HCT116 (cell line): Measurements from ENCODE around the gene CAB39L. TPM values are rescaled to one million over a fixed set of nuclear protein-coding genes. Genes with fewer than 3 reads are reported as not detected.

ENCODE experiments used
- ATAC-seq: fragments of 200-7000 bp; cut with Tn5 transposase; 2 replicates; pipeline ENCODE4 v1.9.1; 2020; ENCODE audit warnings: mild to moderate bottlenecking, moderate library complexity
- BruUV-seq: library from RNA; stranded (reverse); fragments of 400-500 nt; replicated peaks from 2 replicates; lab custom pipeline; 2021; lab: Mats Ljungman, UMichigan
- CTCF ChIA-PET: fragments of 300-600 bp; sonication (Branson Sonifier 250); formaldehyde crosslinking; loops from one replicate; lab custom pipeline; 2021; ENCODE audit warnings: antibody characterized with exemption; lab: Charles Lee
- POLR2A ChIA-PET: fragments of 300-600, 350-600 bp; sonication (Branson Sonifier 250); formaldehyde crosslinking; loops from one replicate; lab custom pipeline; 2021; ENCODE audit warnings: antibody characterized with exemption; lab: Charles Lee
- RAD21 ChIA-PET, 2 experiments: fragments of 300-600 bp; sonication (Branson Sonifier 250); formaldehyde crosslinking; loops; one replicate each; lab custom pipeline; 2023; ENCODE audit warnings: low total read pairs in 2 of 2; ENCODE audit not compliant: uncharacterized antibody in 2 of 2, unreplicated experiment in 2 of 2, low non-redundant PET in 1 of 2; lab: Charles Lee
- DNase-seq: peaks from one replicate; pipeline ENCODE4 v3.0.0-alpha.2; 2010; ENCODE audit warnings: low read depth, low spot score
- H2AFZ ChIP-seq: fragments of 200-600 bp; shearing (Covaris generic), sonication (generic); 2 replicates; pipeline ENCODE4 v1.6.1; 2017; ENCODE audit warnings: low read depth, mixed run types, mixed read lengths, antibody characterized with exemption, low read length; ENCODE audit not compliant: poor library complexity, severe bottlenecking
- H3K27ac ChIP-seq: 2 replicates; pipeline ENCODE4 v1.5.1; 2012; ENCODE audit warnings: low read depth, low read length
- H3K27me3 ChIP-seq: fragments of 200-600 bp; sonication (generic); 2 replicates; pipeline ENCODE4 v1.6.1; 2016; ENCODE audit warnings: mixed run types, low read length, mixed read lengths; ENCODE audit not compliant: insufficient read depth
- H3K36me3 ChIP-seq, 2 experiments: fragments of 200-500 bp in 1 of 2; fragments of 200-600 bp in 1 of 2; sonication (Bioruptor generic) in 1 of 2; sonication (generic) in 1 of 2; 2 replicates each; pipeline versions ENCODE4 v1.5.1 to v1.6.1; 2014 to 2016; ENCODE audit warnings: low read length in 2 of 2, inconsistent platforms in 1 of 2, mixed read lengths in 1 of 2, mixed run types in 1 of 2; ENCODE audit not compliant: insufficient read depth in 2 of 2, control insufficient read depth in 1 of 2
- H3K4me1 ChIP-seq, 2 experiments: fragments of 200-600 bp in 1 of 2; sonication (generic) in 1 of 2; 2 replicates each; pipeline versions ENCODE4 v1.5.1 to v1.6.1; 2012 to 2017; ENCODE audit warnings: low read length in 2 of 2, inconsistent platforms in 1 of 2, mild to moderate bottlenecking in 1 of 2, mixed read lengths in 1 of 2, mixed run types in 1 of 2, moderate library complexity in 1 of 2; ENCODE audit not compliant: insufficient read depth in 2 of 2, control insufficient read depth in 1 of 2
- H3K4me2 ChIP-seq: fragments of 200-600 bp; sonication (generic); 2 replicates; pipeline ENCODE4 v1.6.1; 2017; ENCODE audit warnings: mixed run types, low read length, mixed read lengths
- H3K4me3 ChIP-seq, 2 experiments: fragments of 200-600 bp in 1 of 2; sonication (generic) in 1 of 2; replicated peaks in 1 of 2; 2 replicates each; pipeline ENCODE4 v1.5.1; 2011 to 2016; ENCODE audit warnings: low read length in 2 of 2, control low read depth in 1 of 2, low read depth in 1 of 2, mild to moderate bottlenecking in 1 of 2, mixed read lengths in 1 of 2, mixed run types in 1 of 2
- H3K79me2 ChIP-seq: fragments of 200-600 bp; sonication (generic); 2 replicates; pipeline ENCODE4 v1.6.1; 2017; ENCODE audit warnings: mild to moderate bottlenecking, mixed run types, low read length, moderate library complexity, mixed read lengths; ENCODE audit not compliant: insufficient read depth
- H3K9ac ChIP-seq: fragments of 200-600 bp; sonication (generic); 2 replicates; pipeline ENCODE4 v1.6.1; 2016; ENCODE audit warnings: low read length, mixed read lengths
- H3K9me2 ChIP-seq: fragments of 200-600 bp; sonication (generic), shearing (Covaris generic); 2 replicates; pipeline ENCODE4 v1.6.1; 2017; ENCODE audit warnings: mixed run types, mild to moderate bottlenecking, moderate library complexity; ENCODE audit not compliant: insufficient read depth
- H3K9me3 ChIP-seq, 2 experiments: fragments of 200-500 bp in 1 of 2; fragments of 200-600 bp in 1 of 2; sonication (Bioruptor generic) in 1 of 2; sonication (generic) in 1 of 2; 2 replicates each; pipeline ENCODE4 v1.6.1; 2014 to 2017; ENCODE audit warnings: low read length in 2 of 2, mixed read lengths in 2 of 2, inconsistent platforms in 1 of 2, low read depth in 1 of 2, mild to moderate bottlenecking in 1 of 2, mixed run types in 1 of 2, moderate library complexity in 1 of 2; ENCODE audit not compliant: control insufficient read depth in 1 of 2, insufficient read depth in 1 of 2
- H4K20me1 ChIP-seq: fragments of 200-600 bp; sonication (generic), shearing (Covaris generic); 2 replicates; pipeline ENCODE4 v1.6.1; 2017; ENCODE audit warnings: mixed run types, mild to moderate bottlenecking, moderate library complexity; ENCODE audit not compliant: insufficient read depth
- CEBPB ChIP-seq: IDR thresholded peaks from 2 replicates; pipeline ENCODE4 v1.6.1; 2012; ENCODE audit warnings: low read depth
- EZH2phosphoT487 ChIP-seq: fragments of 200-600 bp; IDR thresholded peaks from 2 replicates; pipeline ENCODE4 v1.6.1; 2018; ENCODE audit warnings: antibody characterized with exemption, borderline replicate concordance
- FOSL1 ChIP-seq: IDR thresholded peaks from 2 replicates; pipeline ENCODE4 v1.6.1; 2012; ENCODE audit warnings: low read depth
- JUND ChIP-seq: IDR thresholded peaks from 2 replicates; pipeline ENCODE4 v1.6.1; 2012
- POLR2AphosphoS5 ChIP-seq: IDR thresholded peaks from 2 replicates; pipeline ENCODE4 v1.6.1; 2011; ENCODE audit warnings: mild to moderate bottlenecking, low read depth, low read length, moderate library complexity
- RAD21 ChIP-seq: IDR thresholded peaks from 2 replicates; pipeline ENCODE4 v1.6.1; 2012; ENCODE audit warnings: low read depth, mild to moderate bottlenecking
- SIN3A ChIP-seq: IDR thresholded peaks from 2 replicates; pipeline ENCODE4 v1.6.1; 2012; ENCODE audit warnings: low read depth
- YY1 ChIP-seq: IDR thresholded peaks from 2 replicates; pipeline ENCODE4 v1.6.1; 2011; ENCODE audit warnings: low read length, low read depth, moderate library complexity, mild to moderate bottlenecking; ENCODE audit not compliant: insufficient replicate concordance; ENCODE audit errors: extremely low read depth
- ZFX ChIP-seq: fragments of 450-650 bp; IDR thresholded peaks from 2 replicates; pipeline ENCODE4 v1.6.1; 2017
- intact Hi-C: fragments of 100-400 bp; cut with micrococcal nuclease; formaldehyde crosslinking; loops from 2 replicates; pipeline ENCODE4 v1.10.0; 2022
- total RNA-seq: library from RNA; stranded (reverse); gene quantifications from one replicate; pipeline ENCODE4 v1.2.1, GENCODE V29; 2021; ENCODE audit not compliant: unreplicated experiment
- TF ChIP-seq, protein P1 (sequence below): IDR thresholded peaks from 2 replicates; pipeline ENCODE4 v1.6.1; 2011; ENCODE audit warnings: mild to moderate bottlenecking, low read length, moderate library complexity; ENCODE audit not compliant: insufficient replicate concordance; ENCODE audit errors: extremely low read depth
- TF ChIP-seq, protein P2 (sequence below), 3 experiments: fragments of 200-600 bp in 1 of 3; sonication (generic) in 1 of 3; IDR thresholded peaks in 2 of 3; conservative IDR thresholded peaks in 1 of 3; 2 replicates each; pipeline ENCODE4 v1.5.1; 2012 to 2017; ENCODE audit warnings: low read depth in 2 of 3, low read length in 2 of 3, antibody characterized with exemption in 1 of 3, borderline replicate concordance in 1 of 3, control low read depth in 1 of 3, mild to moderate bottlenecking in 1 of 3, mixed read lengths in 1 of 3, mixed run types in 1 of 3, moderate library complexity in 1 of 3; ENCODE audit not compliant: insufficient read depth in 1 of 3
- TF ChIP-seq, protein P3 (sequence below): IDR thresholded peaks from 2 replicates; pipeline ENCODE4 v1.6.1; 2012
- TF ChIP-seq, protein P4 (sequence below): IDR thresholded peaks from 2 replicates; pipeline ENCODE4 v1.6.1; 2012

The CAB39L gene
- total RNA-seq, 1 experiment from 2014 or later, result 6.1 TPM

DNA sequence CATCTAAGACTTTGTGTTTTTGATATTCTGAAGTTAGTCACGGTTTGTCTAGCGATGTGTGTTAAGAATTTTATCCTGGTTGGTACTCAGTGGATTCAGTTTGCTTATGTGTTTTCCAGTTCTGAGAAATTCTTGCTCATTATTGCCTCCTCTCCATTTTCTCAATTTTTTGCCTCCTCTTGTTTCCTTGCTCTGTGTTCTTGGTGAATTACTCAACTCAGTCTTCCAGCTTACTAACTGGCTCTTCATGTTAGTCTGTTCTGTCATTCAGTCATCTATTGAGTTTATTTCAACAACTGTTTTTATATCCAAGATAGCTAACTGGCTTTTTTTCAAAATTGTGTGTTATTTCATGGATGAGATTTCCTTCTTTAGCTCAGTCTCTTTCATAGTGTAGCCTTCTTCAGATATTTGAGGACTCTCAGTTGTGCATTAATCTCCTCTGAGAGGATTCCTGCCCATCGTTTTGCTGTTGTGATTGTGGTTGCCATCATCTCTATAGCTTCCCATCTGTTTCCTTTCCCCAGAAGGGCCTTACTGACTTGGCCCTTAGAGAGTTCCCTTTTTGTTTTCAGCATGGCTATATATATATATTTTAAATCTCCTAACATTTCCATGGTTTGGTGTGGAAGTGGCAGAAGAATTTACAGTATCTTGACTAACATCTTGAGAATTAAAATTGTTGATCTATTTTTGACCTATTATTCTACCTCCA is 6.4 kb upstream of the CAB39L start:
- Histone ChIP-seq H3K4me3 (no peak overlapping the region), H3K4me2 (no peak overlapping the region), H3K27ac (no peak overlapping the region), H3K79me2 (peaks cover 20% of the 10 kb centered on the region), H3K27me3 (no peaks in the 10 kb centered on the region), H4K20me1 (no peaks in the 10 kb centered on the region), H3K9me2 (no peaks in the 10 kb centered on the region), H3K9ac (no peak overlapping the region), H2AFZ (no peak overlapping the region), H3K4me1 (peaks cover 12% of the 10 kb centered on the region in 2 experiments), H3K9me3 (no peaks in the 10 kb centered on the region), H3K36me3 (no peaks in the 10 kb centered on the region)
- ChIA-PET RAD21 (no interaction called here), POLR2A (no interaction called here), CTCF (no interaction called here)
- no TSS peak for BruUV-seq
- ATAC-seq (no peak), DNase-seq (no peak)
- no peak for TF ChIP-seq SIN3A
- TF ChIP-seq, protein P1, sequence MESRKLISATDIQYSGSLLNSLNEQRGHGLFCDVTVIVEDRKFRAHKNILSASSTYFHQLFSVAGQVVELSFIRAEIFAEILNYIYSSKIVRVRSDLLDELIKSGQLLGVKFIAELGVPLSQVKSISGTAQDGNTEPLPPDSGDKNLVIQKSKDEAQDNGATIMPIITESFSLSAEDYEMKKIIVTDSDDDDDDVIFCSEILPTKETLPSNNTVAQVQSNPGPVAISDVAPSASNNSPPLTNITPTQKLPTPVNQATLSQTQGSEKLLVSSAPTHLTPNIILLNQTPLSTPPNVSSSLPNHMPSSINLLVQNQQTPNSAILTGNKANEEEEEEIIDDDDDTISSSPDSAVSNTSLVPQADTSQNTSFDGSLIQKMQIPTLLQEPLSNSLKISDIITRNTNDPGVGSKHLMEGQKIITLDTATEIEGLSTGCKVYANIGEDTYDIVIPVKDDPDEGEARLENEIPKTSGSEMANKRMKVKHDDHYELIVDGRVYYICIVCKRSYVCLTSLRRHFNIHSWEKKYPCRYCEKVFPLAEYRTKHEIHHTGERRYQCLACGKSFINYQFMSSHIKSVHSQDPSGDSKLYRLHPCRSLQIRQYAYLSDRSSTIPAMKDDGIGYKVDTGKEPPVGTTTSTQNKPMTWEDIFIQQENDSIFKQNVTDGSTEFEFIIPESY, result no peak
- intact Hi-C loops, result no loop called here

DNA sequence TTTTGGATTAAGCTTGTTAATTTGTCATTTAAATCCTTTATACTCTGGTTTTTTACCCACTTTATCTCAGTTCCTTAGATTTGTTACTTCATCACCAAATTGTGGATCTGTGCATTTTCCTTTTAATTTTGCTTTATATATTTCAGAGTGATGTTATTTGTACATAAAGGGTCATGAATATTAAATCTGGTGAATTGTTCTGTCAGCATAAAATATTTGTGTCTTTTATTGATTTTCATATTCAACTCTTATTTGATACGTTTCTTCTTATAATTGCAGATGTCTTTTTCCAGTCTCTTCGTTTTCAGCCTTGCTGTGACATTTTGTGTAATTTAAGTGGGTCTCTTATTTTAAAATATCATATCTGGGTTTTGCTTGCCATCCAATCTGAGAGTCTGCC is 4.9 kb upstream of the CAB39L start:
- Histone ChIP-seq H3K4me3 (no peak overlapping the region), H3K9me3 (no peaks in the 10 kb centered on the region), H3K4me2 (no peak overlapping the region), H3K79me2 (peaks cover 20% of the 10 kb centered on the region), H3K36me3 (no peaks in the 10 kb centered on the region), H2AFZ (no peak overlapping the region), H3K4me1 (peaks cover 12% of the 10 kb centered on the region in 2 experiments), H4K20me1 (no peaks in the 10 kb centered on the region), H3K9ac (no peak overlapping the region), H3K9me2 (no peaks in the 10 kb centered on the region), H3K27ac (no peak overlapping the region), H3K27me3 (no peaks in the 10 kb centered on the region)
- ChIA-PET POLR2A (no interaction called here), CTCF (no interaction called here), RAD21 (no interaction called here)
- ATAC-seq (no peak), DNase-seq (no peak)
- intact Hi-C loops, result loop anchor here (10.0 kb wide), 1 partner anchor 156 kb away; no protein-coding TSS in a partner anchor
- BruUV-seq, result no TSS peak
- TF ChIP-seq RAD21 (no peak), ZFX (no peak), POLR2AphosphoS5 (no peak), YY1 (no peak), JUND (no peak), EZH2phosphoT487 (no peak), FOSL1 (no peak), CEBPB (no peak)
- TF ChIP-seq, protein P2, sequence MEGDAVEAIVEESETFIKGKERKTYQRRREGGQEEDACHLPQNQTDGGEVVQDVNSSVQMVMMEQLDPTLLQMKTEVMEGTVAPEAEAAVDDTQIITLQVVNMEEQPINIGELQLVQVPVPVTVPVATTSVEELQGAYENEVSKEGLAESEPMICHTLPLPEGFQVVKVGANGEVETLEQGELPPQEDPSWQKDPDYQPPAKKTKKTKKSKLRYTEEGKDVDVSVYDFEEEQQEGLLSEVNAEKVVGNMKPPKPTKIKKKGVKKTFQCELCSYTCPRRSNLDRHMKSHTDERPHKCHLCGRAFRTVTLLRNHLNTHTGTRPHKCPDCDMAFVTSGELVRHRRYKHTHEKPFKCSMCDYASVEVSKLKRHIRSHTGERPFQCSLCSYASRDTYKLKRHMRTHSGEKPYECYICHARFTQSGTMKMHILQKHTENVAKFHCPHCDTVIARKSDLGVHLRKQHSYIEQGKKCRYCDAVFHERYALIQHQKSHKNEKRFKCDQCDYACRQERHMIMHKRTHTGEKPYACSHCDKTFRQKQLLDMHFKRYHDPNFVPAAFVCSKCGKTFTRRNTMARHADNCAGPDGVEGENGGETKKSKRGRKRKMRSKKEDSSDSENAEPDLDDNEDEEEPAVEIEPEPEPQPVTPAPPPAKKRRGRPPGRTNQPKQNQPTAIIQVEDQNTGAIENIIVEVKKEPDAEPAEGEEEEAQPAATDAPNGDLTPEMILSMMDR (IDR thresholded peaks at IDR 0.05 in 2 of 3, conservative IDR thresholded peaks at IDR 0.05 in 1 of 3; ENCODE audit: borderline replicate concordance in 1 of 3, insufficient read depth in 1 of 3, low read depth in 2 of 3, low read length in 2 of 3), result no peak
- TF ChIP-seq, protein P3, sequence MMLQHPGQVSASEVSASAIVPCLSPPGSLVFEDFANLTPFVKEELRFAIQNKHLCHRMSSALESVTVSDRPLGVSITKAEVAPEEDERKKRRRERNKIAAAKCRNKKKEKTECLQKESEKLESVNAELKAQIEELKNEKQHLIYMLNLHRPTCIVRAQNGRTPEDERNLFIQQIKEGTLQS, result no peak
- TF ChIP-seq, protein P4, sequence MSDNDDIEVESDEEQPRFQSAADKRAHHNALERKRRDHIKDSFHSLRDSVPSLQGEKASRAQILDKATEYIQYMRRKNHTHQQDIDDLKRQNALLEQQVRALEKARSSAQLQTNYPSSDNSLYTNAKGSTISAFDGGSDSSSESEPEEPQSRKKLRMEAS, result no peak
